Fibroblast of skin of left quadriceps (primary cell): ENCODE measurements around the gene HBG1.
"Not testable (repeated sequence)": the region's sequence is repeated elsewhere in the genome, so short reads cannot be mapped to it uniquely, and the experiment has no call there.

Experiments
- DNase-seq, 2 experiments: peaks; one replicate each; pipeline ENCODE4 v3.0.0-alpha.2; 2013; ENCODE audit warnings: low read depth in 2 of 2

HBG1 gene

DNA sequence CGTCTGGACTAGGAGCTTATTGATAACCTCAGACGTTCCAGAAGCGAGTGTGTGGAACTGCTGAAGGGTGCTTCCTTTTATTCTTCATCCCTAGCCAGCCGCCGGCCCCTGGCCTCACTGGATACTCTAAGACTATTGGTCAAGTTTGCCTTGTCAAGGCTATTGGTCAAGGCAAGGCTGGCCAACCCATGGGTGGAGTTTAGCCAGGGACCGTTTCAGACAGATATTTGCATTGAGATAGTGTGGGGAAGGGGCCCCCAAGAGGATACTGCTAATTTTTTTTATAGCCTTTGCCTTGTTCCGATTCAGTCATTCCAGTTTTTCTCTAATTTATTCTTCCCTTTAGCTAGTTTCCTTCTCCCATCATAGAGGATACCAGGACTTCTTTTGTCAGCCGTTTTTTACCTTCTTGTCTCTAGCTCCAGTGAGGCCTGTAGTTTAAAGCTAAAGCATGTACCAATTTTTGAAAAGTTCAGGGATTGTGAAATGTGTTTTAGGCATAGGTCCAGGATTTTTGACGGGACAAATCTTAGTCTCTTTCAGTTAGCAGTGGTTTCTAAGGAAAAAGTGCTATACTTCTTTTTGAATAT is at the start of gene HBG1:
Gene HBG1, minus strand, starts transcription at position 51 of the 590 bp plus-strand sequence. CDS start 53 bp downstream, outside the sequence.
- not testable (repeated sequence) for DNase-seq

DNA sequence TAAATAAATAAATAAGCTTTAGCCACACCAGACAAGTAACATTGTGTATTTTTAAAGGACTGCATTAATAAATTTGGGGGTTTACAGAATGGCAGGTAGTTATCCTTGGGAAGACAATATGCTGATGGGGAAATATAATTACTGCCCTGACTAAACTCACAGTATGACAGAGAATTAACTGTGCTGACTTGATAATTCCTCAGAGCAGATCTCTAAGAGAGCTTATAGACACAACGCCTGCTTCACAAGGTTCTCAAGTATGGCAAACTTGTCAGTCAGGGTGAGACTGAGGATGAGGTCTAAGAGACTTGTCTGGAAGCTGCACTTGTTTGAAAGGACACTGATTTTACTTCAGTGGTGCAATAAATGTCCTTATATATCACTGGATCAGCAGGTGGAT is 48.8 kb upstream of the HBG1 start:
- DNase-seq = no peak

DNA sequence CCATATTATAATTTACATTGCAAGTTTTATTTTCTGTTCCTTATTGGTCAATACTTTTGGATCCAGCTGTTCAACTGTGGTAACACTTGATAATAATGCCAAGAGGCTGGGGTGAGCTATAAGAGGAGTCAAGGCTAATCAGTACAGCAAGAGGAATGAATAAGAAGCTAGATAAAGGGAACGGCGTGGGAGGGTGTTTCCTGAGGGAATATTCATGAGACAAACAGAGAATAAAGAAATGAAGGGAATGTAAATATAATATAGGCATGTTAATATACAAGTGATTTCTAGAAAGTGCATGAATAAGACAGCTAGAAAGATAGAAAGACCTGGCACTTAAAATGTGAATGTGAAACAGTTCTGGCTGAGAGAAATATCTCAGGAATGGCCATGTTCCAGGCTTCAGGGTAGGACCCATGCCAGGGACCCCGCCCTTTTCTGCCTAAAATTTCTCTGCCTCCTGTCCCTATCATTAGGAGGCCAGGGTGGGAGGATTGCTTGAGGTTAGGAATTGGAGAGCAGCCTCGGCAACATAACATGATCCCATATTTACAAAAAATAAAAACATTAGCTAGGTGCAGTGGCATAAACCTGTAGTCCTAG is 48.2 kb upstream of the HBG1 start:
- DNase-seq = no peak

DNA sequence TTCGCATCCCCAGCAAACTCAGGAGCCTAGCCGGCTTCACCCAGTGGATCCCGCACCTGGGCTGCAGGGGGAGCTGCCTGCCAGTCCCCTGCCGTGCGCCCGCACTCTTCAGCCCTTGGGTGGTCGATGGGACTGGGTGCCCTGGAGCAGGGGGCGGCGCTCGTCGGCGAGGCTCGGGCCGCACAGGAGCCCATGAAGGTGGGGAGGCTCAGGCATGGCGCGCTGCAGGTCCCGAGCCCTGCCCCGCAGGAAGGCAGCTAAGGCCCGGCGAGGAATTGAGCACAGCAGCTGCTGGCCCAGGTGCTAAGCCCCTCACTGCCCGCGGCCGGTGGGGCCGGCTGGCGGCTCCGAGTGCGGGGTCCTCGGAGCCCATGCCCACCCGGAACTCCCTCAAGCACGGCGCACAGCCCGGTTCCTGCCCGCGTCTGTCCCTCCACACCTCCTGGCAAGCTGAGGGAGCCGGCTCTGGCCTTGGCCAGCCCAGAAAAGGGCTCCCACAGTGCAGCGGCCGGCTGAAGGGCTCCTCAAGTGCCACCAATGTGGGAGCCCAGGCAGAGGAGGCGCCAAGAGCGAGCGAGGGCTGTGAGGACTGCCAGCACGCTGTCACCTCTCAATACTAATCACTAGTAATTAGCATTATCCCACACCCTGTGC is 44.8 kb upstream of the HBG1 start:
- not testable (repeated sequence) for DNase-seq

DNA sequence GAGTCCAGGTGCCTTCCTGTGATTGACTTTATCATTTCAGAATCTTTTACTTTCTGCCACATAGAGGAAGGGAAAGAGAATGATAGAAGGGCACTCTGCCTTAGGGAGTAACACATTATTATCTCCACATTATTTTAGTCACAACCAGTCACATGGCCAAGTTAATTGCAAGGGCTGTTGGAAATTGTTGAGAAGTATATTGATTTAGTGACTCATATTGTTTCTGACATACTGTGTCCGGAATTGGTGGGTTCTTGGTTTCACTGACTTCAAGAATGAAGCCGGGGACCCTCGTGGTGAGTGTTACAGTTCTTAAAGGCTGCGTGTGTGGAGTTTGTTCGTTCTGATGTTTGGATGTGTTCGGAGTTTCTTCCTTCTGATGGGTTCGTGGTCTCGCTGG is 43.4 kb upstream of the HBG1 start:
- DNase-seq = no peak

DNA sequence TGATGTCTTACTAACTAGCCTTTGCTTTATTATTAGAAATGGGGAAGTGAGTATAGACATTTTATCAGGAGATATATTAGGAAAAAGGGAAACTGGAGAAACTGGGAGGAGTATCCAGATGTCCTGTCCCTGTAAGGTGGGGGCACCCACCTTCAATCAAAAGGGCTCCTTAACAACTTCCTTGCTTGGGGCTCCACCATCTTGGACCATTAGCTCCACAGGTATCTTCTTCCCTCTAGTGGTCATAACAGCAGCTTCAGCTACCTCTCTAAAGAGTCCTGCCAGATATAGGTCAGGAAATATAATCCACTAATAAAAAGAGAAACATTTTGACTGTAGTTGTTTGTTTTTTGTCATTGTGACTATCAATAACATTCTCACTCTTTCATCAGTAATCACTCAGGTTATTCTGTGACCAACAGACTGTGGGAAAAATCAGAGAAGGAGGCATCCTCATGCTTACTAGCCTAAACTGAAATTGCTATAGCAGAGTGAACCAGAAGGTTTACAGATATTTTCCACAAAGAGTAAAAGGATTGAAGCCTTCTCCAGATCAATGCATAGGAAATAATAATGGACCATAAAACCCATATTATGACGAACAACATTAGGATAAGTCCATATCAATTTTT is 41.7 kb upstream of the HBG1 start:
- no peak for DNase-seq

DNA sequence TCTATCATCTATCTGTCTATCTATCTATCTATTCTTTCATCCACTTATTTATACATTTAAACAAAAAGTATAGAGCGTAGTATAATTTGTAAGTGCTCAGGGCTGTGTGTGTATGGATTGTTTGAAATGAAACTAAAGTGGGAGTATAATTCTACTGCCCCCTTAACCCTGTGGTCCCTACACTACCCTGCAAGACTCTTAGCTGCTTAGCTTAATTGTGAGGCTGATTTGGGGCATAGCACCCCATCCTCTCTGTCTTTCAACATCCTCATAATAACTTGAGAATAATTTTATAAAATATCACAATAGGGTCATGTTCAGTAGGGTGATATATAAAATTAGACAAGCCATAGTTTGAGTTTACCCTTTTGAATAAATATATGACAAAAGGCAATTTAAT is 40.4 kb upstream of the HBG1 start:
- no peak for DNase-seq

DNA sequence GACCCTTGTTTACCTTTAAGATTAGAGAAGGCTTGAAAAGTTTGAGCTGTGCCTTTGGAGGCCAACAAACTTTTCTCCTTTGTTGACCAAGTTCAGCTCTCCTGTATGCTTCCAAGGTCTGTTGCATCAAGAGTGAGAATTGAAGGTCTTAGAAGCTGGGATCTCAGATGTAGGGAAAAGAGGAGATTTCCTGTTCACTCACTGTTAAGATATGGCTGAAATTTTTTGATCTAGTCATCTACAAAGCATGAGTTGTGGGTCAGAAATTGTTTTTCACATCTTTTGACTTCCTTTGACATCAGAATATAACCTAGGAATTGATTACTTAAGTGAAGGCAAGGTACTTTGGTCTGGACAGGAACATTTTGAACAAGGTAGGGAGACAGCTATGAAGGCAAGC is 40.0 kb upstream of the HBG1 start:
- no peak for DNase-seq

DNA sequence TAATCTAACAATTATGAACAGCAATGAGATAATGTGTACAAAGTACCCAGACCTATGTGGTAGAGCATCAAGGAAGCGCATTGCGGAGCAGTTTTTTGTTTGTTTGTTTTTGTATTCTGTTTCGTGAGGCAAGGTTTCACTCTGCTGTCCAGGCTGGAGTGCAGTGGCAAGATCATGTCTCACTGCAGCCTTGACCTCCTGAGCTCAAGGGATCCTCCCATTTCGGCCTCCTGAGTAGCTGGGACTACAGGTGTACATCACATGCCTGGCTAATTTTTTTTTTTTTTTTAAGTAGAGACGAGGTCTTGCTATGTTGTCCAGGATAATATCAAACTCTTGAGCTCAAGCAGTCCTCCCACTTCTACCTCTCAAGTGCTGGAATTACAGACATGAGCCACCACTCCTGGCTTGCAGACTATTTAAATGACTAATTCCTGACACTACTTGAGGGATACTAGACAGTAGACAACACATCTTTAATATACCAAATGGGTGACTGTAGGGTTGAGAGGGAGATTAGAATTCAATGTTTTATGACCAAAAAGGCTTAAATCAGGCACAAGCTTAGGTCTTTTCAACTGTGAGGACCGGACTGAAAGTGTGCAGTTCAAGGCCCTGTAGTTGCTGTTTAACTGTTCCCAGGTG is 39.4 kb upstream of the HBG1 start:
- no peak for DNase-seq

DNA sequence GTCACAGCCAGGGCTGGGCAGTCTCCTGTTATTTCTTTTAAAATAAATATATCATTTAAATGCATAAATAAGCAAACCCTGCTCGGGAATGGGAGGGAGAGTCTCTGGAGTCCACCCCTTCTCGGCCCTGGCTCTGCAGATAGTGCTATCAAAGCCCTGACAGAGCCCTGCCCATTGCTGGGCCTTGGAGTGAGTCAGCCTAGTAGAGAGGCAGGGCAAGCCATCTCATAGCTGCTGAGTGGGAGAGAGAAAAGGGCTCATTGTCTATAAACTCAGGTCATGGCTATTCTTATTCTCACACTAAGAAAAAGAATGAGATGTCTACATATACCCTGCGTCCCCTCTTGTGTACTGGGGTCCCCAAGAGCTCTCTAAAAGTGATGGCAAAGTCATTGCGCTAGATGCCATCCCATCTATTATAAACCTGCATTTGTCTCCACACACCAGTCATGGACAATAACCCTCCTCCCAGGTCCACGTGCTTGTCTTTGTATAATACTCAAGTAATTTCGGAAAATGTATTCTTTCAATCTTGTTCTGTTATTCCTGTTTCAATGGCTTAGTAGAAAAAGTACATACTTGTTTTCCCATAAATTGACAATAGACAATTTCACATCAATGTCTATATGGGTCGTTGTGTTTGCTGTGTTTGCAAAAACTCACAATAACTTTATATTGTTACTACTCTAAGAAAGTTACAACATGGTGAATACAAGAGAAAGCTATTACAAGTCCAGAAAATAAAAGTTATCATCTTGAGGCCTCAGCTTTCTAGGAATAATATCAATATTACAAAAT is 38.6 kb upstream of the HBG1 start:
- DNase-seq = no peak

DNA sequence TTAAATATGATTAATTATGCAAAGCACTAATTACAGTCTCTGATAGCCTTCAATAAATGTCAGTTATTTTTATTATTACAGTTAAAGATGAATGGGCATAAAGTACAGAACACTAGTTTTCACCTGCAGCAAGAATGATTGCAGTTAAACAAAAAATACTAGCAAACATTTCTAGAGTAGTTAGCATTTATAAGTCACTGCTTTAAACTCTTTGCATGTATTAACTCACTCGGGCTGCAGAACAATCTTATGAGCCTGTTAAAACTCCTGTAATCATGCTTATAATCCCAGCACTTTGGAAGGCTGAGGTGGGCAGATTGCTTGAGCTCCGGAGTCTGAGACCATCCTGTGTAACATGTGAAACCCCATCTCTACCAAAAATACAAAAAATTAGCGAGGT is 37.2 kb upstream of the HBG1 start:
- DNase-seq = no peak

DNA sequence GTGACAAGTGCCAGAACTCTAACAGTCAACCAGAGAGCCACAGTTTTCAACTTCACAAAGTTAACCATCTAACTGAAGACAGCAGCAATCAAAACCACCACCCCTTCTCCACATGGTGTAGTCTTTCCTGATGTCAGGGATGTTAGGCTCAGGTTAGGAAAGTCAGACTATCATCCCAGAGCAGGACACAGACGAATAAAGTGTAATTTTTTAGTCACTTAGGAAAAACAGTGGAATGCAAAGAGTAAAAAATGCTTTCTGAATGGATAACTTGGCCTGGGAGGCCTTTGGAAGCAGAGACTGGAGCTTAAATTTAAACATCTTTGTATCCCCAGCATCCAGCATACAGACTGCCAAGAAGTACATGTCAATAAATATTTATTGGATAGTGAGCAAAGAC is 36.7 kb upstream of the HBG1 start:
- DNase-seq = no peak

DNA sequence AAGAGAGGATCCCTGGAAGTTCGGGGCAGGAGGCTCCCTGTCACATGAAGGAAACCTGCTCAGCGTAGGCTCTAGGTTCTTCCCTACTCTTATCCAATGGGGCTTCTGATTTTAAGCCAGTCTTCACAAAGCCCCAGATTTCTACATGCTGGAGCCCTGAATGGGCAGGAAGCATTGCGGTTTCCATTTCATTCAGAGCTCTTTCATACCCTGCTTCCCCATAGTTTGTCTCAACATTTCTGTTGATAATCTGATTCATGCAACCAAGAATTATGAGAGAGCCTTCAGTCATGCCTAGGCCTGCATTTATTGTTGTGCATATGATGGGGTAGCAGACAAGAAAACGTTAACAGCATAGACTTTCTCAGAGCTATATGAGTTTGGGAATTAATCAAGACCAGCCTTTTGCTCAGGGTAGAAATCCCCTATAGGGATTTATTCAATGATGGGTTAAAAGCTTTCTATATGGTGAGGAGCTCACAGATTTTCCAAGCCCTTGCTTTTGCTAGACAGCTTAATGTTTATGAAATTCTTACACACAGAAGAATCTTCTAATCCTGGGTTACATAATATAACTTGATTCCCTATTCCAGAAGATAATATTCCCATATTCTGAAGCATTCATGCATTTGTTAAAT is 36.2 kb upstream of the HBG1 start:
- DNase-seq = no peak

DNA sequence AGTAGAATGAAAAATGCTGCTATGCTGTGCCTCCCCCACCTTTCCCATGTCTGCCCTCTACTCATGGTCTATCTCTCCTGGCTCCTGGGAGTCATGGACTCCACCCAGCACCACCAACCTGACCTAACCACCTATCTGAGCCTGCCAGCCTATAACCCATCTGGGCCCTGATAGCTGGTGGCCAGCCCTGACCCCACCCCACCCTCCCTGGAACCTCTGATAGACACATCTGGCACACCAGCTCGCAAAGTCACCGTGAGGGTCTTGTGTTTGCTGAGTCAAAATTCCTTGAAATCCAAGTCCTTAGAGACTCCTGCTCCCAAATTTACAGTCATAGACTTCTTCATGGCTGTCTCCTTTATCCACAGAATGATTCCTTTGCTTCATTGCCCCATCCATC is 35.0 kb upstream of the HBG1 start:
- DNase-seq = no peak

DNA sequence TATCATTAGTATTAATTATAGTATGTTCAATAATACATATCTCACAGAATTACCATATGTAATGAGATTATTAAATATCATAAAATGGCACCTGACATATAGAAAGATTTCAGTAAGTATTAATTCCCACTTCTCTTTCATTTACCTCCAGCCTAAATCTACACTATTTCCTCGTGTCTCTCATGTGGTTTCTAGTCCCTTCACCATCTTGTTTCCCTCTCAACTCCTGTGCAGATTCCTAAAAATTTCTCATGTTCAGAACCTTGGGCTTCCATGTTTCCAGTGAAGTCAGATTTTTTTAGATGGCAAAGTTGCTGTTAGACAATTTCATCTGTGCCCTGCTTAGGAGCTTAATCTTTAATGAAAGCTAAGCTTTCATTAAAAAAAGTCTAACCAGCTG is 34.2 kb upstream of the HBG1 start:
- no peak for DNase-seq

DNA sequence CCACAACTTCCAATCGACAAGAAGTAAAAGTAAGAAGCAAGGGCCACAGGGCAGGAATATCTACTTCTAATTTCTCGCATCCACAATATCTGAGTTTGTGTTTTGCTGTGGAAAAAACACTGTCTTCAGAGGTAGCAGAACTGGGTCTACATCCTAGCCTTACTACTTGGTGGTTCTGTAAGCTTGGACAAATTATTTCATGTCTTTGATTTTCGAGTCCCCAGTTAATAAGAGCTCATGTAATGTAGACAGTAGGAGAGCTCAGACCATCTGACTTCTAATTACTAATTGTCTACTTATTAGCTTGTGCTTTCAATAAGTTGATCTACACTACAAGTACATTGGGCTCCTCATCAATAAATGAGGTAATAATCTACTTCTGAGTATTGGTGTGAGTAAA is 33.4 kb upstream of the HBG1 start:
- no peak for DNase-seq

DNA sequence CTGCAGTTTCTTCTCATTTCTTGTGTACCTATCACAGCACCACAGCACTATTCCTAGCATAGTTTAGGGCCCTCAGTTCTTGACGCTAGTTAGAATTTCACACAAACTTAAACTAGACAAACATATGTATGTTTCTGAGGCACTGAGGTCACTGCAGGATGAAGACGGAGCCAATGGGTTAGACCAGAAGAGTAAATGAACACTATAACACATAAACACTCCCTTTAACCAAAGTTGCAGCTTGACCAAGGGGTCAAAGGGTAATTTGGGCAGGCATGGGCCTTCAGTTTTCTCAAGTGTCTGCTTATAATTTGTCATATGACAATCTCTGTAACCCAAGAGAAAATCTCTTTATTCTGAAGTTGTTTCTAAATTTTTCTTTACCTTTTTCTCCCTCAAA is 33.0 kb upstream of the HBG1 start:
- no peak for DNase-seq

DNA sequence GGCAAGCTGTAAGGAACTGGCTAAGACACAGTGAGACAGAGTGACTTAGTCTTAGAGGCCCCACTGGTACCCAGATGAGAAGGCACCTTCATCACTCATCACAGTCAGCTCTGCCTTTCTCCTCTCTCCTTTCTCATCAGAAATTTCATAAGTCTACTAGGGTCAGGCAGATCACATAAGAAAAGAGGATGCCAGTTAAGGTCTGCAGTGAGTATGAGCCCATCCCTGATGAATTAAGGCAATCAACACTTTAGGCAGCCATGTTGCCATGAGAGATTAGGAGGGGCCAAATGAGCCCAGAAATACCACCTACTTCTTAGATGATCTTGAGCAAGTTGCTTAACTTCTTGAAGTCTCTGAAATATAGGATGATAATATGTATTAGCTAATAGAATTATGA is 31.9 kb upstream of the HBG1 start:
- DNase-seq = no peak

DNA sequence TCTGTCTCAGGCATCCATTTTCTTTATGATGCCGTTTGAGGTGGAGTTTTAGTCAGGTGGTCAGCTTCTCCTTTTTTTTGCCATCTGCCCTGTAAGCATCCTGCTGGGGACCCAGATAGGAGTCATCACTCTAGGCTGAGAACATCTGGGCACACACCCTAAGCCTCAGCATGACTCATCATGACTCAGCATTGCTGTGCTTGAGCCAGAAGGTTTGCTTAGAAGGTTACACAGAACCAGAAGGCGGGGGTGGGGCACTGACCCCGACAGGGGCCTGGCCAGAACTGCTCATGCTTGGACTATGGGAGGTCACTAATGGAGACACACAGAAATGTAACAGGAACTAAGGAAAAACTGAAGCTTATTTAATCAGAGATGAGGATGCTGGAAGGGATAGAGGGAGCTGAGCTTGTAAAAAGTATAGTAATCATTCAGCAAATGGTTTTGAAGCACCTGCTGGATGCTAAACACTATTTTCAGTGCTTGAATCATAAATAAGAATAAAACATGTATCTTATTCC is 31.0 kb upstream of the HBG1 start:
- DNase-seq = peak; percentile 85 to 87

DNA sequence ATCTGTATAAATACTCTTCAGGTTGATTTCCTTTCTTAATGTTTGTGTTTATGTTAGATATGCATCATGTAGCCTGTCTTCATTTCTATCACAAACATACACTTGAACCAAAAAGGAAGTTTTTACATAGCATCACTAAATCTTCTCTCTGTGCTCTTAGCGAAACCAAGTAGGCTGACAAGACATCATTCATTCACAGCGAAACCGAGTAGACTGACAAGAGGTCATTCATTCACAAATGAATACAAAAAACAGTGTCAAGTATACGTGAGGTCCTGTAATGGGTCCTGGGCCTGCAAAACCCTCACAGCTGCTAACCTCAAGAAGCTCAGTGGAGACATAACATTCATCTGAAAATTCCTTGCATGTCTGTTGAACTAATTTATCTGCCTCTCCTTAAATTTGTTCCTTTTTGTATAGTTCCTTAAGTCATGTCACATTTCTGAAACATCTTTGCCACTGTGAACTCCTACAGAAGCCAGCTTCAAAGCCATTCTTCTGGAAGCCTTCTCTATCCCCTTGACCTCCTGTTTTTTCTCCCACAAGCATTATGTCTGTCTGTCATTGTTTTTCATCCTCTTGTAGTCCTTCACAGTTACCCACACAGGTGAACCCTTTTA is 29.9 kb upstream of the HBG1 start:
- no peak for DNase-seq
